Loucy (cell line): ENCODE results near the gene PITRM1.

ENCODE experiments used
- CTCF ChIP-seq: fragments of 200-600 bp; sonication (generic); conservative IDR thresholded peaks from 2 replicates; pipeline ENCODE4 v1.5.1; 2014; ENCODE audit warnings: mild to moderate bottlenecking, antibody characterized with exemption, low read length
- EZH2phosphoT487 ChIP-seq: fragments of 200-600 bp; IDR thresholded peaks from 2 replicates; pipeline ENCODE4 v1.6.1; 2018; ENCODE audit warnings: antibody characterized with exemption, mild to moderate bottlenecking, moderate library complexity, borderline replicate concordance

- no peak for TF ChIP-seq CTCF
- no peak for TF ChIP-seq EZH2phosphoT487
Measured at GRCh38 chr10:3208481-3209406, 36.2 kb upstream of the PITRM1 start.
